ENCODE measurements around the gene SOX15. TPM values are rescaled to one million over a fixed set of nuclear protein-coding genes. Genes with fewer than 3 reads are reported as not detected.

Gene SOX15
- polyA plus RNA-seq (2012; ENCODE audit: insufficient read length, low read depth), result 3.0 TPM

- TF ChIP-seq POLR2AphosphoS5 (IDR thresholded peaks at IDR 0.05; ENCODE audit: low read depth, low read length), result peak; percentile 17; the same call in 1 of the 2 replicates
- TF ChIP-seq REST (IDR thresholded peaks at IDR 0.05; ENCODE audit: insufficient read depth in 1 of 2, low read depth in 2 of 2, low read length in 2 of 2), result no peak
Measured at GRCh38 chr17:7589891-7590691, at the start of gene SOX15. SOX15 (minus strand) TSS chr17:7590094; CDS start chr17:7589676, 418 bp downstream.

- TF ChIP-seq TAF1 (IDR thresholded peaks at IDR 0.05; ENCODE audit: borderline replicate concordance, insufficient read depth, low read length) (no peak), FOXP2 (optimal IDR thresholded peaks at IDR 0.05; ENCODE audit: borderline replicate concordance, extremely low read depth, extremely low read length, insufficient read depth) (no peak), SIN3A (IDR thresholded peaks at IDR 0.05; ENCODE audit: borderline replicate concordance, insufficient read depth, low read length) (no peak), REST (IDR thresholded peaks at IDR 0.05; ENCODE audit: insufficient read depth in 1 of 2, low read depth in 2 of 2, low read length in 2 of 2) (no peak)
Measured at GRCh38 chr17:7636163-7636562, 46.3 kb upstream of the SOX15 start.

GRCh38 chr17:7634384-7634783, 44.5 kb upstream of the SOX15 start:
- TF ChIP-seq FOXP2 (optimal IDR thresholded peaks at IDR 0.05; ENCODE audit: borderline replicate concordance, extremely low read depth, extremely low read length, insufficient read depth), result no peak
- no peak for TF ChIP-seq POLR2AphosphoS5 (IDR thresholded peaks at IDR 0.05; ENCODE audit: low read depth, low read length)
- no peak for TF ChIP-seq TAF1 (IDR thresholded peaks at IDR 0.05; ENCODE audit: borderline replicate concordance, insufficient read depth, low read length)
- no peak for TF ChIP-seq REST (IDR thresholded peaks at IDR 0.05; ENCODE audit: insufficient read depth in 1 of 2, low read depth in 2 of 2, low read length in 2 of 2)
- no peak for TF ChIP-seq SIN3A (IDR thresholded peaks at IDR 0.05; ENCODE audit: borderline replicate concordance, insufficient read depth, low read length)

- no peak for TF ChIP-seq POLR2AphosphoS5 (IDR thresholded peaks at IDR 0.05; ENCODE audit: low read depth, low read length)
- TF ChIP-seq SIN3A (IDR thresholded peaks at IDR 0.05; ENCODE audit: borderline replicate concordance, insufficient read depth, low read length), result no peak
- TF ChIP-seq TAF1 (IDR thresholded peaks at IDR 0.05; ENCODE audit: borderline replicate concordance, insufficient read depth, low read length), result no peak
- no peak for TF ChIP-seq REST (IDR thresholded peaks at IDR 0.05; ENCODE audit: insufficient read depth in 1 of 2, low read depth in 2 of 2, low read length in 2 of 2)
- TF ChIP-seq FOXP2 (optimal IDR thresholded peaks at IDR 0.05; ENCODE audit: borderline replicate concordance, extremely low read depth, extremely low read length, insufficient read depth), result no peak
Measured at GRCh38 chr17:7633093-7633492, 43.2 kb upstream of the SOX15 start.

Data from PFSK-1 (cell line).